GM19452 (cell line): ENCODE measurements around the gene ZNF280C.
"Not testable (repeated sequence)": the region's sequence is repeated elsewhere in the genome, so short reads cannot be mapped to it uniquely, and the experiment has no call there.

Experiments used
- ATAC-seq: cut with Tn5 transposase; IDR thresholded peaks from one replicate; pipeline ENCODE4 v1.9.1; 2021; ENCODE audit not compliant: unreplicated experiment

The ZNF280C gene

DNA sequence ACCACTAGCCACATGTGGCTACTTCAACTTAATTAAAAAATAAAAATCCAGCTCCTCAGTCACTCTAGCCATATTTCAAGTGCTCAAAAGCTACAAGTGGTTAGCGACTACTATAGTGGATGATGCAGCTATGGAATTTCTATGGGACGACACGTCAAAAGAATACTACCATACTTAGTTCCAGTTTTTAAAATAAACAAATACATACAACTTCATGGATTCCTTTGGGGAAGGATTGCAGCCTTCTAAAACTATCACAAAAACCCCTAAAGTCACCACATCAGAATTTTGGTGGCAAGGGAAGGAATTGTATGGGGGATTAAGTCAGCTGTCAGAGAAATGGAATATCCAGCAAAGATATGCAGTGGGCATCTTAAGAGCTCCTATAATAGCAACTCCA is 6.5 kb downstream of the ZNF280C start:
- ATAC-seq = no peak

DNA sequence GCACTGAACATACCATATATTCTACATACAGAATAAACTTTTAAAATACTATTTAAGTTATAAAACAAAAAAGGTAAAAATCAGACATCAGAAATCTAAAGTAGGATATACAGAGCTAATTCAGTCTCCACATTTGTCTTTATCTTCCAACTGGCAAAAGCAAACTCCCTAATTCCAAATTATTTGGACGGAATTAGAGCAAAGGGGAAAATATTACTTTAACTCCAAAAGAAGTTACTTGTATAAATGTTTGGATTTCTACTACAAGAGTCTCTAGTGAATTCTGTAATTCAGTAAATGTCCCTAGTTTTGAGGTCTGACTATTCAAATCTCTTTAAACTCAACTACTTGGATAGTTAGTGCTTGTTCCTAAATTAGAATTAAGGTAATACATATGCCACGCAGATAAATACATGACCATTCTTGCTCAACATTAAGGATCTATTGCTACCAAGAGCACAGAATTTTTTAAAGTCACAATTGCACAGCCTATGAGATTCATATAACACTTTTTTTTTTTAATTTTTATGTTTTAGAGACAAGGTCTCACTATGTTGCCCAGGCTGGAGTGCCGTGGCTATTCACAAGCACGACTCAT is 7.3 kb downstream of the ZNF280C start:
- no peak for ATAC-seq

GRCh38 chrX:130260316-130260715 is 8.4 kb downstream of the ZNF280C start:
- ATAC-seq = no peak

DNA sequence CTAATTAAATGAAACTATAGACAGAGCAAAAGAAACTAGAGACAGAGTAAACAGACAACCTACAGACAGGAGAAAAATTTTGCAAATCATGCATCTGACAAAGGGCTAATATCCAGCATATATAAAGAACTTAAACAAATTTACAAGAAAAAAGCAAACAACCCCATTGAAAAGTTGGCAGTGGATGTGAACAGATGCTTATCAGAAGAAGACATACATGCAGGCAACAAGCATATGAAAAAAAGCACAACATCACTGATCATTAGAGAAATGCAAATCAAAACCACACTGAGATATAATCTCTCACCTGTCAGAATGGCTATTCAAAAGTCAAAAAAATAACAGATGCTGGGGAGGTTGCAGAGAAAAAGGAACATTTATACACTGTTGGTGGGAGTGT is 14.8 kb downstream of the ZNF280C start:
- no peak for ATAC-seq

DNA sequence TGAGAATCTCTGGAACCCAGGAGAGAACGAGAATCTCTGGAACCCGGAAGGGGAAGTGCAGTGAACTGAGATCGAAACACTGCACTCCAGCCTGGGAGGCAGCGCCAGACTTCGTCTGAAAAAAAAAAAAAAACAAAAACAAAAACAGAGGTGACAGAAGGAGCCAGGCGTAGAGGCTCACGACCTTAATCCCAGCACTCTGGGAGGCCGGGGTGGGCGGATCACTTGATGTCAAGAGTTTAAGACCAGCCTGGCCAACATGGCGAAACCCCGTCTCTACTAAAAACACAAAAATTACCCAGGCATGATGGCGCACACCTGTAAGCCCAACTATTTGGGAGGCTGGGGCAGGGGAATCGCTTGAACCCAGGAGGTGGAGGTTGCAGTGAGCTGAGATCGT is 17.0 kb downstream of the ZNF280C start:
- ATAC-seq = no peak

- ATAC-seq = no peak
These were observed 20.7 kb downstream of the ZNF280C start for GRCh38 chrX:130247996-130248395.

DNA sequence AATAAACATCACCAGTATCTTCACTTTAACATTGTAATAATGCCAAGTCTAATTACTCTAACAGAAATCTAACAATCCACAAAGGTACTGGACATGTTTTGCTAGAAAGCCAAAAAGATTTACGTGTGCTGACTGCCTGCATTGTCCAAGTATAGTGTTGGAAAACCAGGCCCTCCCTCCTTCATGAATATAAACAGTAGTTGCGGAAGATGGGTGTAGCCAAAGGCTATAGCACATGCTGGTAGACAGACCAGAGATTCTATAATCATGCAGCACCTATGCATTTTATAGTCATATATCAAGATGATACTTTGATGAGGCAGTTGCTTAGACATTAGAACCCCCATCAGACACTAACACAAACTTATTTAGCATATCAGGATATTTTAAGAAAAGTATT is 22.6 kb downstream of the ZNF280C start:
- no peak for ATAC-seq

DNA sequence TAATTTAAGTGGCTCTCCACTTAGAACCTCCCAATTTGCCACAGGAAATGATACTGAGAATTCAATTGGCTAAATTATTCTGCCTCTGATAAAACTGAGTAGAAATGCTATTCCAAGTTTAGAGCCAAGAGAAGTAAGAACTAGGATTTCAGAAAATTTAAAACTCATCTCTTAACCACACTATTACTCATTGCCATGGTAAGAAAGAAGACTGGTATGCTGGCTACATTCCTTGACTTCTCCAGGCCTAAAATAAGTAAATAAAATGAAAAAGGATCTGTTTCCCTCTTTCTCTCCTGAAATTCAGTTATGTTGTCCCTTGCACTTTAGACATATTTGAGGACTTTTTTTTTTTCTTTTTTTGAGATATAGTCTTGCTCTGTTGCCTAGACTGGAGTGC is 23.3 kb downstream of the ZNF280C start:
- ATAC-seq = no peak

- ATAC-seq = not testable (repeated sequence)
These were observed 37.5 kb downstream of the ZNF280C start for GRCh38 chrX:130231184-130231583.

GRCh38 chrX:130228871-130229270 is 39.8 kb downstream of the ZNF280C start:
- ATAC-seq = no peak

GRCh38 chrX:130224810-130225209 is 43.9 kb downstream of the ZNF280C start:
- ATAC-seq = no peak

DNA sequence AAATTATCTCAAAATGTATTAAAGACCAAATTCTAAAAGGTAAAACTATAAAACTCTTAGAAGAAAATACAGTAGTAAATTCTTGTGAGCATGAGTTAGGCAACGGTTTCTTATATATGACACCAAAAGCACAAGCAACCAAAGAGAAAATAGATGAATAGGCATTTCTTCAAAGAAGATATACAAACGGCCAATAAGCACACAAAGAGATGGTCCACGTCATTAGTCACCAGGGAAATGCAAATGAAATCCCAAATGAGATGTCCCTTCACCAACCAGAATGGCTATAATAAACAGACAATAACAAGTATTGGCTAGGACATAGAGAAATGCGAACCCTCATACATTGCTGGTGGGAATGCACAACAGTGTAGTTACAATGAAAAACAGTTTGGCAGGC is 52.4 kb downstream of the ZNF280C start:
- no peak for ATAC-seq

GRCh38 chrX:130213376-130213775 is 55.3 kb downstream of the ZNF280C start:
- ATAC-seq = no peak

DNA sequence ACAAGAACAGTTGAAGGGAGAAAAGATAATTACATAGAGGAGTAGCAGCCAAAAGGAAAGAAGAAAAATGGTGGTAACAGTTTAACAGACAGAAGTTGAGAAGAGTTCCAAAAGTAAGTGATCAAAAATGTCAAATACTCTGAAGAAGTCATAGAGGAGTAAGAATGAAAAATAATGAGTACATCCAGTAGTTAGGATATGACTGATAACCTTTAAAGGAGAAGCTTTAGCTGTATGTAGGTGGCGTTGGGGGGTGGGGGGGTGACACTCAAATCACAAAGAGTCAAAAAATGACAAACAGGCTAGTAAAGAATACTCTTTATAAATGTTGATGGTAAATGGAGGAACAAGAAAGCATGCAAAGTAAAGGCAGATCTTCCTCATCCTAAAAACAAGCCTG is 56.3 kb downstream of the ZNF280C start:
- ATAC-seq = no peak

DNA sequence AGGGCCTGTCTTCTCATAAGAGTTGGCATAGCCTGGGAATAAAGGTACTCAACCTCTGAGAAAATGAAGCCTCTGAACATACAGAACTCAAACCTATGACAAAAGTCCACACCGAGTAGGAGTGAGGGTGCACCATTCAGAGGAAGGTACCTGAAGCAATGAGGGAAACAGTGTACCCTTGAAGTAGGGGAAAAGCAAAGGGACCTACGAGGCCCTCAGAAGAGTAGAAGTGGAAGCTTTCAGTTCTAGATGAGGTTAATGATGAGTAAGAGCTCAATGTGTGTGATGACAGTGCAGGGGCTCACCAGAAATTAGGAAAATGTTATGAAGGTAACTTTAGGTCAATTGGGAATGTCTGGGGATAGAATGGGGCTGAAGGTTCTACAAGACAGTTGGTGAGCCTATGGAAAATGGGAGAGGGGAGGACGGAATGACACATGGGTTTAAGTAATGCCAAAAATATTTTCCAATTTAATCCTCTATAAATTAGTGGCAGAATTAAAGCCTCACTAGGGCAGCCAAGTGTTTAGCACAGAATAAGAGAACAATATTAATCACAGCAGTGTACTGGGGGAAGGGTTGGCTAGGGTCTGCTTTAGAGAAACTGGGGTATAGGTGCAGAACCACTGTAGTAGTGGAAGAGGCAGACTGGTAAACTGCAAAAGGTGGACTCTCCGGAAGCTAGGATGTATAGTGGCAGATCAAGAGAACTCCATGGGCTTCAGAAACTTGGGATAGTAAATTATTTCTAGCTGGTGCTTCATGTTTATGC is 57.1 kb downstream of the ZNF280C start:
- no peak for ATAC-seq

DNA sequence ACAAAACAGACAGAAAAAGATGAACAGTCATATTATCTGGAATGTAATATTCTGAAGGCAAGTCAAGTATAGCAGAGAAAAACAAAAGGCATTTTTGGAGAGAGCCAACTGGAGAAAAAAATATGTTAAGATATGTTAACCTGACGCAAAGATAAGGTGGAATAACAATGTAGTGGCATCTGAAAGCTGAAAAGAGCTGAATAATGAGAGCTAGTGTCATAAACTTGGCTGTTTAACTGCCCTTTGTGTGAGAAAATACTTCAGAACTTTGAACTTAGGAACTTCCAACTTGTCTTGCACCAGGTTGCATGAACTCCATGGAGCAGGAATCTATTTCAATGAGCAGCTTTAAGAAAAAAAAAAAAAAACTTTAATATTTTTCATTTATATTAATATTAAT is 64.1 kb downstream of the ZNF280C start:
- ATAC-seq = no peak

- no peak for ATAC-seq
These were observed 71.2 kb downstream of the ZNF280C start for GRCh38 chrX:130197464-130197863.

GRCh38 chrX:130196466-130196865 is 72.2 kb downstream of the ZNF280C start:
- no peak for ATAC-seq

- no peak for ATAC-seq
These were observed 77.9 kb downstream of the ZNF280C start for GRCh38 chrX:130190801-130191200.

DNA sequence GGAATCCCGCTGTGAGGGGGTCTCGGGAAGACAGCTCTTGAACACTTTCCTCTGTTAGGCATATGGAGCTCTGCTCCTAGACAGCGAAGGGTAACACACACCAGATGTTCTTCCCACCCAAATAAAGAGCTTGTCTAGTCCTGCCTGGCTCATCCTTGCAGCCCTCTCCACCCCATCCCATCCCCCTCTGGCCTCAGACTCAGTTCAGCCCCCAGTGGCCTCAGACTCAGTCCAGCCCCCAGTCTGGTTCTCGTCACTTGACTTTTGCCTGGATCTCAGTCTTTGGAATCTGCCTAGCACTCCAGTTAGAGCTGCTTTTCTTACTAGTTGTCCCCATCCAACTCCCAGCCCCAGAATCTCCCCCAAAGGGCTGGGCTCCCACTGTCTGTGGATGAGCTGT is 82.0 kb downstream of the ZNF280C start:
- ATAC-seq = no peak

DNA sequence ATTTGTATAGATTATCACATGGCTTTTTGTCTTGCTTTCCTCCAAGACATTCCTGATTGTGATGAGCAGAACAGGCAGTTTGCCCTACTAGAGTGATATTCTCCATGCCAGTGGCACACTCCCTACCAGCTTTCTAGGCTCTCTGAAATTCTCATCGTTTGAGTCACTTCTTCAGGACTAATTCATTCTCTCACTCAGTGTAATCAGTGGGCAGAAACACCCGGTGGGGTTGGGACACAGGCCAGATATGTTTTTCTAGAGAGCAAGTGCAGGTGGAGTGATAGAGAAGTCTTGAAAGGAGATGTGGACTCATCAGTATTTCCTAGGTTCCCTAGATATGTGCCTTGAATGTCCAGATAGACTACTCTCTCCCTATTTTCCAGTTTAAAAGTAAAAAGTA is 83.8 kb downstream of the ZNF280C start:
- ATAC-seq = no peak

DNA sequence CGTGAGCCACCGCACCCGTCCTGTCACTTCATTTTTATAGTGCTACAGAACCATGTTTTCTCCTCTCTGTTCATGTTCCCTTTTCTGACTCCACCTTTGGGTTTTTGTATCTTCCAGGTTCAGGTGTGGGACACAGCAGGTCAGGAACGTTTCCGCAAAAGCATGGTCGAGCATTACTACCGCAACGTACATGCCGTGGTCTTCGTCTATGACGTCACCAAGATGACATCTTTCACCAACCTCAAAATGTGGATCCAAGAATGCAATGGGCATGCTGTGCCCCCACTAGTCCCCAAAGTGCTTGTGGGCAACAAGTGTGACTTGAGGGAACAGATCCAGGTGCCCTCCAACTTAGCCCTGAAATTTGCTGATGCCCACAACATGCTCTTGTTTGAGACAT is 84.5 kb downstream of the ZNF280C start:
- ATAC-seq = no peak
